Measurements from ENCODE around the gene TMEM37. TPM values are rescaled to one million over a fixed set of nuclear protein-coding genes. Genes with fewer than 3 reads are reported as not detected.

Gene TMEM37
- total and polyA plus RNA-seq, 4 donors, result 17.6 to 125 (median 37.4) TPM

- no peak for DNase-seq (ENCODE audit: low spot score)
- WGBS, result 82% methylated on average over 15 of the region's 15 CpGs
- no peak for TF ChIP-seq TAF1 (conservative IDR thresholded peaks at IDR 0.05)
- no peak for TF ChIP-seq RAD21 (IDR thresholded peaks at IDR 0.05)
- TF ChIP-seq, protein P1, sequence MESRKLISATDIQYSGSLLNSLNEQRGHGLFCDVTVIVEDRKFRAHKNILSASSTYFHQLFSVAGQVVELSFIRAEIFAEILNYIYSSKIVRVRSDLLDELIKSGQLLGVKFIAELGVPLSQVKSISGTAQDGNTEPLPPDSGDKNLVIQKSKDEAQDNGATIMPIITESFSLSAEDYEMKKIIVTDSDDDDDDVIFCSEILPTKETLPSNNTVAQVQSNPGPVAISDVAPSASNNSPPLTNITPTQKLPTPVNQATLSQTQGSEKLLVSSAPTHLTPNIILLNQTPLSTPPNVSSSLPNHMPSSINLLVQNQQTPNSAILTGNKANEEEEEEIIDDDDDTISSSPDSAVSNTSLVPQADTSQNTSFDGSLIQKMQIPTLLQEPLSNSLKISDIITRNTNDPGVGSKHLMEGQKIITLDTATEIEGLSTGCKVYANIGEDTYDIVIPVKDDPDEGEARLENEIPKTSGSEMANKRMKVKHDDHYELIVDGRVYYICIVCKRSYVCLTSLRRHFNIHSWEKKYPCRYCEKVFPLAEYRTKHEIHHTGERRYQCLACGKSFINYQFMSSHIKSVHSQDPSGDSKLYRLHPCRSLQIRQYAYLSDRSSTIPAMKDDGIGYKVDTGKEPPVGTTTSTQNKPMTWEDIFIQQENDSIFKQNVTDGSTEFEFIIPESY (IDR thresholded peaks at IDR 0.05), result no peak
- TF ChIP-seq NR2F2 (IDR thresholded peaks at IDR 0.05), result no peak
- TF ChIP-seq RXRA (IDR thresholded peaks at IDR 0.05), result no peak
- no peak for TF ChIP-seq GABPA (IDR thresholded peaks at IDR 0.05 in 1 of 2, conservative IDR thresholded peaks at IDR 0.05 in 1 of 2)
- no peak for TF ChIP-seq YY1 (IDR thresholded peaks at IDR 0.05)
- TF ChIP-seq ATF3 (IDR thresholded peaks at IDR 0.05), result no peak
- TF ChIP-seq, protein P2, sequence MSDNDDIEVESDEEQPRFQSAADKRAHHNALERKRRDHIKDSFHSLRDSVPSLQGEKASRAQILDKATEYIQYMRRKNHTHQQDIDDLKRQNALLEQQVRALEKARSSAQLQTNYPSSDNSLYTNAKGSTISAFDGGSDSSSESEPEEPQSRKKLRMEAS (IDR thresholded peaks at IDR 0.05), result no peak
- no peak for TF ChIP-seq REST (IDR thresholded peaks at IDR 0.05)
- TF ChIP-seq JUND (IDR thresholded peaks at IDR 0.05), result no peak
- no peak for TF ChIP-seq FOXA1 (IDR thresholded peaks at IDR 0.05)
- TF ChIP-seq HNF4G (IDR thresholded peaks at IDR 0.05), result no peak
- no peak for TF ChIP-seq SP1 (IDR thresholded peaks at IDR 0.05)
- TF ChIP-seq, protein P3, sequence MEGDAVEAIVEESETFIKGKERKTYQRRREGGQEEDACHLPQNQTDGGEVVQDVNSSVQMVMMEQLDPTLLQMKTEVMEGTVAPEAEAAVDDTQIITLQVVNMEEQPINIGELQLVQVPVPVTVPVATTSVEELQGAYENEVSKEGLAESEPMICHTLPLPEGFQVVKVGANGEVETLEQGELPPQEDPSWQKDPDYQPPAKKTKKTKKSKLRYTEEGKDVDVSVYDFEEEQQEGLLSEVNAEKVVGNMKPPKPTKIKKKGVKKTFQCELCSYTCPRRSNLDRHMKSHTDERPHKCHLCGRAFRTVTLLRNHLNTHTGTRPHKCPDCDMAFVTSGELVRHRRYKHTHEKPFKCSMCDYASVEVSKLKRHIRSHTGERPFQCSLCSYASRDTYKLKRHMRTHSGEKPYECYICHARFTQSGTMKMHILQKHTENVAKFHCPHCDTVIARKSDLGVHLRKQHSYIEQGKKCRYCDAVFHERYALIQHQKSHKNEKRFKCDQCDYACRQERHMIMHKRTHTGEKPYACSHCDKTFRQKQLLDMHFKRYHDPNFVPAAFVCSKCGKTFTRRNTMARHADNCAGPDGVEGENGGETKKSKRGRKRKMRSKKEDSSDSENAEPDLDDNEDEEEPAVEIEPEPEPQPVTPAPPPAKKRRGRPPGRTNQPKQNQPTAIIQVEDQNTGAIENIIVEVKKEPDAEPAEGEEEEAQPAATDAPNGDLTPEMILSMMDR (IDR thresholded peaks at IDR 0.05; ENCODE audit: low read depth, low read length, missing input control), result no peak
- TF ChIP-seq HNF4A (conservative IDR thresholded peaks at IDR 0.05), result no peak
- Histone ChIP-seq H3K4me1 (ENCODE audit: control insufficient read depth in 4 of 4, insufficient read depth in 4 of 4, low read length in 3 of 4) (peaks cover 11 to 38% (median 31%) of the 10 kb centered on the region in 4 donors), H3K4me3 (ENCODE audit: low read depth in 1 of 3, low read length in 3 of 3) (no peak overlapping the region), H3K27ac (ENCODE audit: low read depth in 1 of 2, low read length in 2 of 2) (no peak overlapping the region), H3K9me3 (ENCODE audit: control insufficient read depth in 4 of 4, low read length in 3 of 4) (no peaks in the 10 kb centered on the region), H3K27me3 (ENCODE audit: control insufficient read depth in 4 of 4, insufficient read depth in 4 of 4, low read length in 3 of 4) (no peaks in the 10 kb centered on the region), H3K9ac (ENCODE audit: low read depth in 1 of 2, low read length in 2 of 2) (no peak overlapping the region), H3K36me3 (ENCODE audit: control insufficient read depth in 4 of 4, insufficient read depth in 3 of 4, low read depth in 1 of 4, low read length in 3 of 4) (peaks cover 5 to 14% (median 8%) of the 10 kb centered on the region in 4 donors)
These were observed 8.2 kb downstream of the TMEM37 start for GRCh38 chr2:119439574-119440500.

Measured in liver (tissue), 9 donors.